ENCODE results near the gene SPTLC2. TPM values are rescaled to one million over a fixed set of nuclear protein-coding genes. Genes with fewer than 3 reads are reported as not detected.

SPTLC2 gene
- total and polyA plus RNA-seq, 4 donors: 2.3 to 45.4 (median 20.5) TPM

DNA sequence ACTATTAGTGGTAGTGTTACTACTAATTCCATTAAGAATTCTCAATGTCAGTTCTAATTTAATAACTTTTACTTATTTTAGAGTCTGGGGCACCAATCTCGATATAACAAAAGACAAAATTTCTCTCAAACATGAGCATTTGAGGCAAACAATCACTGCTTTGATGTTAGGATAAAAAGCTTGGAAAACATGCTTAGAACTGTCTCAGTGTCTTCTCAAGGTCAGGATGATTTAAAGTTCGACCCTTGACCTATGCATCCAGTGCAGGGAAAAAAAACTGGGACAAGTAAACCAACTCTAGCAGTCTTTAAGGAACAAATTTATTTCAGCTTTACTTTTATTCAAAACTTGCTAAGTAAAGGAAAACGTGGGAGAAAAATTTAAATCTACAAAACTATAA lies 31.1 kb downstream of the SPTLC2 start:
- Histone ChIP-seq H3K27ac (ENCODE audit: low read depth in 1 of 2, low read length in 2 of 2) (no peak overlapping the region), H3K9me3 (ENCODE audit: control insufficient read depth, low read length) (no peaks in the 10 kb centered on the region), H3K4me3 (ENCODE audit: low read length in 2 of 2) (no peak overlapping the region), H3K36me3 (ENCODE audit: control insufficient read depth in 1 of 2, insufficient read depth in 2 of 2, low read length in 1 of 2) (no peaks in the 10 kb centered on the region), H3K27me3 (ENCODE audit: control insufficient read depth in 1 of 2, insufficient read depth in 2 of 2, low read length in 1 of 2) (no peaks in the 10 kb centered on the region), H3K4me1 (ENCODE audit: control insufficient read depth in 1 of 2, insufficient read depth in 2 of 2, low read length in 2 of 2) (no peaks in the 10 kb centered on the region)
- intact Hi-C loops (cut with DNase I): no loop called here
- ATAC-seq (ENCODE audit: low FRiP score) (no peak), DNase-seq (no peak)
- WGBS, 2 donors: 84 to 89% methylated on average over 3 of the region's 3 CpGs

DNA sequence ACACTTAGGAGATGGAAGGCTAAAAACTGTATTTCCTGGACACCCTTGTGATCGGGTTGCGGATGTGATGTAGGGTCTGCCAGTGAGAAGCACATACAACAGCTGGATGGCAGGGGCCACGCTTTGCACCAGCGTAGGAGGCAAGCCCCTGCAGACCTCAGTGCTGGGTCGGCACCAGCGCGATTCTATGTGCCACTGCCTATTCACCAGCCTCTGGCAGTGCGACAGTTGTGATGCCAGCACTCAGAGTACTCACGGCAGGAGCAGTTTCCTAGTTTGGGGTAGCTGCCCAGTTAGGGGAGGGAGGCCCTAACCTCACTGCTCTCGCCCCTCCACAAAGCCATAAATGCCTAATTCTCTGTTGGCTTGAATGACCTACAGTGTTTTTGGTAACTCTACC lies 31.6 kb downstream of the SPTLC2 start:
- DNase-seq: no peak
- no peak overlapping the region for H3K4me3 ChIP-seq (ENCODE audit: low read length in 2 of 2)
- no peak overlapping the region for H3K27ac ChIP-seq (ENCODE audit: low read depth in 1 of 2, low read length in 2 of 2)
- 75 to 79% methylated on average over 10 of the region's 10 CpGs for WGBS, 2 donors
- H3K36me3 ChIP-seq (ENCODE audit: control insufficient read depth in 1 of 2, insufficient read depth in 2 of 2, low read length in 1 of 2): no peaks in the 10 kb centered on the region
- H3K4me1 ChIP-seq (ENCODE audit: control insufficient read depth in 1 of 2, insufficient read depth in 2 of 2, low read length in 2 of 2): no peaks in the 10 kb centered on the region
- no peak for ATAC-seq (ENCODE audit: low FRiP score)
- no peaks in the 10 kb centered on the region for H3K9me3 ChIP-seq (ENCODE audit: control insufficient read depth, low read length)
- no peaks in the 10 kb centered on the region for H3K27me3 ChIP-seq (ENCODE audit: control insufficient read depth in 1 of 2, insufficient read depth in 2 of 2, low read length in 1 of 2)
- intact Hi-C loops (cut with DNase I): no loop called here

DNA sequence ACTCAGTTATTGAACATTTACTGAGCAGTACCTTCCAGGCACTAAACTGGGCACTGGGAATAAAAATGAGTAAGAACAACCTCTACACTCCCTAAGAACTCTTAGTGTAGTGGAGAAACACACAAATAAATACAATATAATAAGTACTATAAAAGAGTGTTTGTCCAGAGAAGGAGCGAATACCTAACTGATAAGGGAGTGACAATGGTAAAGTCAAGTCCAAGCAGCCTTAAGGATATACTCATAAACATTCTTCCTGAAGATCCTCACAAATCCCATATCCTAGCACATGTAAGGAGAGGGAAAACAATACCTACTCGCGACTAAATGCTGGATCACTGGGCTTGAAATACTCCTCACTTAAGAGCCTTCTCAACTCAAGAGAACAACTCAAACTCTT lies 32.8 kb downstream of the SPTLC2 start:
- Histone ChIP-seq H3K4me3 (ENCODE audit: low read length in 2 of 2) (no peak overlapping the region), H3K9me3 (ENCODE audit: control insufficient read depth, low read length) (no peaks in the 10 kb centered on the region), H3K27me3 (ENCODE audit: control insufficient read depth in 1 of 2, insufficient read depth in 2 of 2, low read length in 1 of 2) (no peaks in the 10 kb centered on the region), H3K4me1 (ENCODE audit: control insufficient read depth in 1 of 2, insufficient read depth in 2 of 2, low read length in 2 of 2) (no peaks in the 10 kb centered on the region), H3K27ac (ENCODE audit: low read depth in 1 of 2, low read length in 2 of 2) (no peak overlapping the region), H3K36me3 (ENCODE audit: control insufficient read depth in 1 of 2, insufficient read depth in 2 of 2, low read length in 1 of 2) (no peaks in the 10 kb centered on the region)
- WGBS, 2 donors: 92 to 94% methylated on average over 3 of the region's 3 CpGs
- intact Hi-C loops (cut with DNase I): no loop called here
- DNase-seq: no peak
- ATAC-seq (ENCODE audit: low FRiP score): no peak

GRCh38 chr14:77582511-77582910 lies 33.9 kb downstream of the SPTLC2 start:
- DNase-seq (no peak), ATAC-seq (ENCODE audit: low FRiP score) (no peak)
- intact Hi-C loops (cut with DNase I): no loop called here
- H3K9me3 ChIP-seq (ENCODE audit: control insufficient read depth, low read length): no peaks in the 10 kb centered on the region
- 91 to 94% methylated on average over 3 of the region's 3 CpGs for WGBS, 2 donors
- H3K27ac ChIP-seq (ENCODE audit: low read depth in 1 of 2, low read length in 2 of 2): no peak overlapping the region
- no peaks in the 10 kb centered on the region for H3K36me3 ChIP-seq (ENCODE audit: control insufficient read depth in 1 of 2, insufficient read depth in 2 of 2, low read length in 1 of 2)
- no peaks in the 10 kb centered on the region for H3K27me3 ChIP-seq (ENCODE audit: control insufficient read depth in 1 of 2, insufficient read depth in 2 of 2, low read length in 1 of 2)
- H3K4me1 ChIP-seq (ENCODE audit: control insufficient read depth in 1 of 2, insufficient read depth in 2 of 2, low read length in 2 of 2): no peaks in the 10 kb centered on the region
- no peak overlapping the region for H3K4me3 ChIP-seq (ENCODE audit: low read length in 2 of 2)

DNA sequence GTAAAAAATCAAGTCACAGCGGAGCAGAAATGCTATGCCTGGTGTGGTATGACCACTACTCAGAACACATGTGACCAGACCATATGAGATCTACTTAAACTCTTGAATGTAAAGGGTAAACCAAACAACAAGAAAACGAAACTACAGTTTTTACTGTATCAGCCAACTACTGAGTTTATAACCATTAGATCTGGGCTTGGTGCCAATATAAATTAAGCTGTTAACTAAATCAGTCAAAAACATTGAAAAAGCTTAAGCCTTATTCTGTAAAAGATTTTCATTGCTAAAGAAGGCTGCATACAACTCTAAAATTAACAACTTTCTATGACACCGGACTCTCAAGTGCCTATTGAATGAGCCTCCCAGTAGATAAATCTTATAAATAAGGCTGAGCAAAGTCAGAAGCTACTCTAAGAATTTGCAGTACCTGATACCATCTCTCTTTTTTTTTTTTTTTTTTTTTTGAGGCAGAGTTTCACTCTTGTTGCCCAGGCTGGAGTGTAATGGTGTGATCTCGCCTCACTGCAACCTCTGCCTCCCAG lies 35.4 kb downstream of the SPTLC2 start:
- H3K9me3 ChIP-seq (ENCODE audit: control insufficient read depth, low read length): no peaks in the 10 kb centered on the region
- no peak for ATAC-seq (ENCODE audit: low FRiP score)
- H3K4me1 ChIP-seq (ENCODE audit: control insufficient read depth in 1 of 2, insufficient read depth in 2 of 2, low read length in 2 of 2): no peaks in the 10 kb centered on the region
- intact Hi-C loops (cut with DNase I): no loop called here
- WGBS, 2 donors: 14 to 21% methylated on average over 4 of the region's 4 CpGs
- no peak overlapping the region for H3K27ac ChIP-seq (ENCODE audit: low read depth in 1 of 2, low read length in 2 of 2)
- no peaks in the 10 kb centered on the region for H3K36me3 ChIP-seq (ENCODE audit: control insufficient read depth in 1 of 2, insufficient read depth in 2 of 2, low read length in 1 of 2)
- no peak for DNase-seq
- H3K27me3 ChIP-seq (ENCODE audit: control insufficient read depth in 1 of 2, insufficient read depth in 2 of 2, low read length in 1 of 2): no peaks in the 10 kb centered on the region
- H3K4me3 ChIP-seq (ENCODE audit: low read length in 2 of 2): no peak overlapping the region

DNA sequence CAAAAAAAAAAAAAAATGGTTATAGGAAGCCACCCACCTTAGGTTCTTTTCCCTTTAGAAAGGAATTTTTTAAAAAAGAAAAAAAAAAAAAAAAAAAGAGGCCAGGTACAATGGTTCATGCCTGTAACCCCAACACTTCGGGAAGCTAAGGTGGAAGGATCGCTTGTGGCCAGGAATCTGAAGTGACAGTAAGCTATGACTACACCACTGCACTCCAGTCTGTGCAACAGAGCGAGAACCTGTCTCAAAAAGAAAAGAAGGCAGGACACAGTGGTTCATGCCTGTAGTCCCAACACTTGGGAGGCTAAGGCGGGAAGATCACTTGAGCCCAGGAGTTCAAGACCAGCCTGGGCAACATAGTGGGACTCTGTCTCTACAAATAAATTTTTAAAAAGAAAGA lies 36.0 kb downstream of the SPTLC2 start:
- no peak overlapping the region for H3K4me3 ChIP-seq (ENCODE audit: low read length in 2 of 2)
- DNase-seq: no peak
- H3K27me3 ChIP-seq (ENCODE audit: control insufficient read depth in 1 of 2, insufficient read depth in 2 of 2, low read length in 1 of 2): no peaks in the 10 kb centered on the region
- H3K4me1 ChIP-seq (ENCODE audit: control insufficient read depth in 1 of 2, insufficient read depth in 2 of 2, low read length in 2 of 2): no peaks in the 10 kb centered on the region
- 93% methylated on average over 4 of the region's 4 CpGs for WGBS, 2 donors
- intact Hi-C loops (cut with DNase I): no loop called here
- H3K9me3 ChIP-seq (ENCODE audit: control insufficient read depth, low read length): no peaks in the 10 kb centered on the region
- no peaks in the 10 kb centered on the region for H3K36me3 ChIP-seq (ENCODE audit: control insufficient read depth in 1 of 2, insufficient read depth in 2 of 2, low read length in 1 of 2)
- no peak overlapping the region for H3K27ac ChIP-seq (ENCODE audit: low read depth in 1 of 2, low read length in 2 of 2)
- ATAC-seq (ENCODE audit: low FRiP score): no peak

- intact Hi-C loops (cut with DNase I): no loop called here
- WGBS, 2 donors: 13 to 14% methylated on average over 1 of the region's 1 CpG
- no peak for ATAC-seq (ENCODE audit: low FRiP score)
Measured at GRCh38 chr14:77579780-77580179, 36.7 kb downstream of the SPTLC2 start.

GRCh38 chr14:77579065-77579464 lies 37.4 kb downstream of the SPTLC2 start:
- 74 to 83% methylated on average over 2 of the region's 2 CpGs for WGBS, 2 donors
- ATAC-seq (ENCODE audit: low FRiP score) (no peak), DNase-seq (no peak)
- Histone ChIP-seq H3K4me3 (ENCODE audit: low read length in 2 of 2) (no peak overlapping the region), H3K9me3 (ENCODE audit: control insufficient read depth, low read length) (no peaks in the 10 kb centered on the region), H3K27me3 (ENCODE audit: control insufficient read depth in 1 of 2, insufficient read depth in 2 of 2, low read length in 1 of 2) (no peaks in the 10 kb centered on the region), H3K4me1 (ENCODE audit: control insufficient read depth in 1 of 2, insufficient read depth in 2 of 2, low read length in 2 of 2) (peaks cover 0 to 2% of the 10 kb centered on the region in 2 donors), H3K36me3 (ENCODE audit: control insufficient read depth in 1 of 2, insufficient read depth in 2 of 2, low read length in 1 of 2) (no peaks in the 10 kb centered on the region), H3K27ac (ENCODE audit: low read depth in 1 of 2, low read length in 2 of 2) (no peak overlapping the region)
- intact Hi-C loops (cut with DNase I): no loop called here

More at GRCh38 chr14:77579780-77580179, 36.7 kb downstream of the SPTLC2 start:
- H3K27ac ChIP-seq (ENCODE audit: low read depth in 1 of 2, low read length in 2 of 2): no peak overlapping the region
- H3K4me3 ChIP-seq (ENCODE audit: low read length in 2 of 2): no peak overlapping the region
- no peaks in the 10 kb centered on the region for H3K27me3 ChIP-seq (ENCODE audit: control insufficient read depth in 1 of 2, insufficient read depth in 2 of 2, low read length in 1 of 2)
- peaks cover 0 to 2% of the 10 kb centered on the region in 2 donors for H3K4me1 ChIP-seq (ENCODE audit: control insufficient read depth in 1 of 2, insufficient read depth in 2 of 2, low read length in 2 of 2)
- H3K9me3 ChIP-seq (ENCODE audit: control insufficient read depth, low read length): no peaks in the 10 kb centered on the region
- no peak for DNase-seq
- H3K36me3 ChIP-seq (ENCODE audit: control insufficient read depth in 1 of 2, insufficient read depth in 2 of 2, low read length in 1 of 2): no peaks in the 10 kb centered on the region

GRCh38 chr14:77574446-77575115 lies 41.9 kb downstream of the SPTLC2 start:
- H3K36me3 ChIP-seq (ENCODE audit: control insufficient read depth in 1 of 2, insufficient read depth in 2 of 2, low read length in 1 of 2): no peaks in the 10 kb centered on the region
- H3K27ac ChIP-seq (ENCODE audit: low read depth in 1 of 2, low read length in 2 of 2): no peak overlapping the region
- ATAC-seq (ENCODE audit: low FRiP score) (no peak), DNase-seq (no peak)
- 28 to 33% methylated on average over 4 of the region's 4 CpGs for WGBS, 2 donors
- no peak overlapping the region for H3K4me3 ChIP-seq (ENCODE audit: low read length in 2 of 2)
- H3K27me3 ChIP-seq (ENCODE audit: control insufficient read depth in 1 of 2, insufficient read depth in 2 of 2, low read length in 1 of 2): no peaks in the 10 kb centered on the region
- H3K9me3 ChIP-seq (ENCODE audit: control insufficient read depth, low read length): no peaks in the 10 kb centered on the region
- intact Hi-C loops (cut with DNase I): no loop called here
- peaks cover 0 to 2% of the 10 kb centered on the region in 2 donors for H3K4me1 ChIP-seq (ENCODE audit: control insufficient read depth in 1 of 2, insufficient read depth in 2 of 2, low read length in 2 of 2)

All from aorta (tissue), 5 donors.